ENCODE data around the gene GPR82.
A peak's percentile ranks its signal among the peaks of the same experiment; 100 is the strongest.
"Not testable (repeated sequence)": the region's sequence is repeated elsewhere in the genome, so short reads cannot be mapped to it uniquely, and the experiment has no call there.

GPR82 gene

GRCh38 chrX:41723826-41724225, at the start of gene GPR82:
Gene GPR82 (plus strand): TSS chrX:41724181. CDS start chrX:41727027, 2,846 bp downstream.
- Histone ChIP-seq H3K4me3 (no peak within 1 kb of the TSS), H3K27ac (peak within 1 kb of the TSS in 1 of 21 experiments; percentile 9)

DNA sequence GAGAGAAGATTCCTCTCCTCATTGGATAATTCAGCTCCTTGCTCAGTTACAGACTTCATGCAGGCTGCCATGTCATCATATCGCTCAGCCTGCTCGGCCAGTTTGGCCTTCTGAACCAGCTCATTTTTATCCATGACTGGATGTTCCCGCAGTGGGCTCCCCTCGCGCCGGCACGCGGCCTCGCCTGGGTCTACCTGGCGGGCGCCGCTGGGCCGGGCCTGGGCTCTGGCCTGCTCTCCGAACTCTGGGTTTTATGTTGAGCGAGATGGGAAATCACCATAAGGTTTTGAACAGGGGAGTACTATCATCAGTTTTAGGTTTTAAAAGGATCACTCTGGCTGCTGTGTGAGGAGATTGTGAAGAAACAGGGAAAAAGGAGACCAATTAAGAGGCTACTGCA, 47.6 kb upstream of the GPR82 start:
- H3K27ac ChIP-seq, H3K4me3 ChIP-seq: not testable (repeated sequence)

DNA sequence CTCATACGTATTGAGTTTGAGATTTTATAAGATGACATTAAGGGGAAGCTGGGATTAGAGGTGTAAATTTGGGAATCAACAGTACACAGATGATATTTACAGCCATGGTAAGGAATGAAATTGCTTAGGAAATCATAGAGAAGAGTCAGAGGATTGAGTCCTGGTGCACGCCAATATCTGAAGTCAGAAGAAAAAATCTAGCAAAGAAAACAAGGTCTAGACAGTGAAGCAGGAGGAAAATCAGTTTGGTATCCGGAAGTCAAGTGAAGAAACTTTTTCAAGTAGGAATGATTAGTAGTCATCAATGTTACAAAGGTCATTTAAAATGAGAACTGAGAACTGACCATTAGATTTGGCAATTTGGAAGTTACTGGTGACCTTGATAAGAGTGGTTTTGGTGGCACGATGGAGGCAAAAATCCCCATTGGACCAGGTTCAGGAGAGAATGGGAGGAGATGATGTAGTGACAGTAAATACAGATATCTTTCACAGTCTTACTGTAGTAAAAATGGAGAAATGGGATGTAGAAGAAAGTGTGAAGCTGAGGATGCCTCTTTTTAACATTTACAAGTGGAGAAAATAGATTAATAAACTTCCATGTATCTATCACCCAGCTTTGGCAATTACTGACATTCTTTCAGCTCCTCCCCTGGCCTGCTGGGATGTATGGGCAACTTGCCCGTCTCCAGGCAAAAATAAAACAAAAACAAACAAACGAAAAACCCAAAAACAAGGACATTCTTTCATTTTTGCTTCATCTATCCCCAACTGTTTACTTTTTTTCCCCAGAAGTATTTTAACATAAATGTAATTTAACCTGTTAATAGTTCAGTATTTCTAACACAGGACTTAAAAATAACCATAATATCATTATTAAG, 46.6 kb upstream of the GPR82 start:
- Histone ChIP-seq H3K27ac (no peak overlapping the region), H3K4me3 (no peak overlapping the region)

GRCh38 chrX:41684138-41684537, 39.8 kb upstream of the GPR82 start:
- Histone ChIP-seq H3K4me3 (no peak overlapping the region), H3K27ac (no peak overlapping the region)

DNA sequence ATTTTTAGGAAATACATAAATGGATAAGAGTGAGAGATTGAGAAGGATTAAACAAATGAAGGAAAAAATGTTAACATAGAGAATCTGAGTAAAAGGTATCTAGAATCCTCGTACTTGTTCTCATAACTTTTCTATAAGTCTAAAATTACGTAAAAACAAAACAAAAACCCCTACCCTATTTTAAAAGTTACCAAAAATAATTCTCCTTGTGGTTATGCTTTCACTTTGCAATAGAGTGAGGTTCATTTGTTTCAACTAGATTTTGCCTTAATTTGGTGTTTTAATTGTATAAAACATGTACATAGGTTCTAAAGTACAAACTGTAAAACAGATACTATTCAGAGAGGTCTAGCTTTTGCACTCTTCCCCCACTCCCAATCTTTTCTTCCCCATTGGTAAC, 39.0 kb upstream of the GPR82 start:
- no peak overlapping the region for H3K27ac ChIP-seq
- H3K4me3 ChIP-seq, result no peak overlapping the region

GRCh38 chrX:41686788-41687187, 37.2 kb upstream of the GPR82 start:
- Histone ChIP-seq H3K4me3 (no peak overlapping the region), H3K27ac (no peak overlapping the region)

GRCh38 chrX:41688156-41688555, 35.8 kb upstream of the GPR82 start:
- no peak overlapping the region for H3K4me3 ChIP-seq
- H3K27ac ChIP-seq, result no peak overlapping the region

DNA sequence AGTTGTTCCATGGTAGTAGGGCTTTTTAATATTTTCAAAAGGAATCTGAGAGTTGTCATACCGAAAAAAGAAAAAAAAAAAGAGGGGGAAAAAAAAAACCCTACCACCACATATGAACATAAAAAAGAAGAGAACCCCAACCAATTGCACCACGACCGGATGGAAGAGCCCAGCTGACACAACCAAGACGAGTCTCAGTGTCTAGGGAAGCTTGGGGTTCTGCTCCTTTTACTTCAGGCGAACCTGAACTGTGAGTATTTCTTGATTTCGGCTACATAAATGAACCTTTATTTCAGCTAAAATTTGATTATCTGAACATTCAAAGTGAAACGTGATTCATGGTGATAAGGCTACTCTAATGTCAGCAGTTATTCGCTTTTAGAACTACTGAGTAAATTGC, 35.1 kb upstream of the GPR82 start, which contains the start of gene GPR34:
GPR34 (plus strand) TSS at position 139 of the 400 bp plus-strand sequence. CDS start 6,661 bp downstream, outside the sequence.
- H3K4me3 ChIP-seq, result peak within 1 kb of the TSS in 1 of 7 experiments; percentile 19
- peak within 1 kb of the TSS in 2 of 21 experiments; percentile 14 to 30 for H3K27ac ChIP-seq

DNA sequence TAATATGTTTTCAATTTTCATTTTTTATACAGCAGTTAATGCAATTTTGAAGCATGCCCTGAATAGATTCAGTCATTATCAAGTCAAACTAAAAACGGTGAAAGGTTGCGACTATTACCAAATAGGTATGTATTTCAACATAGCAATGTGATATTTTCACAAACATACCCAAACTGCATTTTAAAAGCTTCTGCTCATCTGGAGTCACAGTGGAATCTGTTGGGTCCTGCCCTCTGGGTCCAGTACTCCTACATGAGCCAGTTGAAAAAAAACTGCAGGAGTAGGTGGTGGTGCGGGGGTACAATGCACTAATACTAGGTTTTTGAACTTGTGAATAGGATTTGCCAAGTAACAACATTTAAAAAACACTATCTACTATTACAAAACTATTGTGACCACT, 34.3 kb upstream of the GPR82 start:
- peak overlapping the region in 1 of 7 experiments; percentile 9 for H3K4me3 ChIP-seq
- H3K27ac ChIP-seq, result no peak overlapping the region

DNA sequence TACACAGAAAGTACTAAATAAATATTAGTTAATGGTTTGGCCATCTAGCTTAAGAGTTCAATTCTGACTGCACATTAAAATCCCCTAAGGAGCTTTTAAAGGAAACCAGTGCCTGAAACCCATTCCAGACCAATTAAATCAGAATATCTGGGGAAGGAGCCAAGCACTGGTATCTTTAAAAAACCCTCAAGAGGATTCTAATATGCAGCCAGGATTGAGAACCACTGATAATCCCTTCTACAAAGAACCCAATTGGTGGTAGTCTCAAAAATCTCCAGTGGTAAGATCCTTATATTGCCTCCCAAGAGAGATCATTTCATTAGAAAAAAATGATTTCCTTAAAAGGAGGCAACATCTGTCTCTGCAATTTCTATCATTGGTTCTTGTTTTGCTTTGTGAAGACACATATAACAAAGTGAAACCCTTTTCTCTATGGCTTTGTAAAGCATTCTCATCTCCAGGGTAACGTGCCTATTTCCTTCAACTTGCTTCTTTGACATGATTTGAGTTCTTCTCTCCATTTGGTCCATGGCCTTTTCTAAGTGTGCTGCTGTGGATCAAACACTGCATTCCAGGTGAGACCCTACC, 31.7 kb upstream of the GPR82 start:
- Histone ChIP-seq H3K4me3 (no peak overlapping the region), H3K27ac (no peak overlapping the region)

DNA sequence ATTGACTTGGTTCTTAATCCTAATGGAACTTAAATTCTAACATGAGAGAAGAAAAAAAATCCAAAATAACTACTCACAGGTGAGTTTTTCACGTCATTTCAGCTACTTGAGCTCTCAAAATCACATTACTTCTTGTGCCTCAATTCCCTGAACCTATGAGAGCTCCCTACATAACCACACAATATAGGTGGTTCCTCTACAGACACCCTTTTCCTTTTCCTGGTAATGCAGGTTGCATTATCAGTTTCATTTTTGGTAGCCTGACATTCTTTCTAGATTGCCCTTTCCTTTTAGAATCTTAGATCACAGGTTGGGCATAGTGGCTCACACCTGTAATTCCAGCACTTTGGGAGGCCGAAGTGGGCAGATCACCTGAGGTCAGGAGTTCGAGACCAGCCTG, 31.0 kb upstream of the GPR82 start:
- H3K27ac ChIP-seq, result no peak overlapping the region
- no peak overlapping the region for H3K4me3 ChIP-seq

DNA sequence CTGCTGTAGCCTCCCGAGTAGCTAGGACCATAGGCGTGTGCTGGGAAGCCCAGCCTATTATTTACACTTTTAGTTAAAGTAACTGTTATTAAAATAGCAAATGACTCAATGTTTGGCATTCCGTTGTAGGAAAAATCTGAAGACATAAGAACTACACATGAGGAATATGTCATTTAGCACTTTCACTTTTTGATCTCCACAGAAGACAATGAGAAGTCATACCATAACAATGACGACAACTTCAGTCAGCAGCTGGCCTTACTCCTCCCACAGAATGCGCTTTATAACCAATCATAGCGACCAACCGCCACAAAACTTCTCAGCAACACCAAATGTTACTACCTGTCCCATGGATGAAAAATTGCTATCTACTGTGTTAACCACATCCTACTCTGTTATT, 28.6 kb upstream of the GPR82 start:
- H3K27ac ChIP-seq, result no peak overlapping the region
- no peak overlapping the region for H3K4me3 ChIP-seq

GRCh38 chrX:41703574-41704029, 20.4 kb upstream of the GPR82 start:
- Histone ChIP-seq H3K27ac (no peak overlapping the region), H3K4me3 (no peak overlapping the region)

GRCh38 chrX:41705042-41705441, 18.9 kb upstream of the GPR82 start:
- Histone ChIP-seq H3K4me3 (no peak overlapping the region), H3K27ac (peak overlapping the region in 5 of 21 experiments; percentile 2 to 59 (median 49))

- Histone ChIP-seq H3K4me3 (no peak overlapping the region), H3K27ac (peak overlapping the region in 4 of 21 experiments; percentile 2 to 59 (median 52))
Observed at GRCh38 chrX:41705680-41706374, 18.2 kb upstream of the GPR82 start.

DNA sequence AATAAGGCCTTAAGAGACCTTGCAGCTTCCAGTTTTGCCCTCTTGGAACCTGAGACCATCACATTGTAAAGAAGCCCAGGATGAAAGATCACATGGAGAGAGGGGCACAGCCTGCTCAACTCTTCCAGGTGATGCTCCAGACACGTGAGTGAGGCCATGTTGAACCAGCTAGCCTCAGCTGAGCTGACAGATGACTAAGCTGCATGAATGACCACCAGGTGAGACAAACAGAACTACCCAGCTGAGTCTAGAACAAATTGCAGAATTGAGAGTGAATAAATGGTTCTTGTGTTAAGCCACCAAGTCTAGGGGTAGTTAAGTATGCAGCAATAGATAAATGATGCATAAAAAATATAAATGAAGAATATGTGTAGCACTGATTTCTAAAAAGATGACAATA, 16.8 kb upstream of the GPR82 start:
- no peak overlapping the region for H3K4me3 ChIP-seq
- H3K27ac ChIP-seq, result no peak overlapping the region

DNA sequence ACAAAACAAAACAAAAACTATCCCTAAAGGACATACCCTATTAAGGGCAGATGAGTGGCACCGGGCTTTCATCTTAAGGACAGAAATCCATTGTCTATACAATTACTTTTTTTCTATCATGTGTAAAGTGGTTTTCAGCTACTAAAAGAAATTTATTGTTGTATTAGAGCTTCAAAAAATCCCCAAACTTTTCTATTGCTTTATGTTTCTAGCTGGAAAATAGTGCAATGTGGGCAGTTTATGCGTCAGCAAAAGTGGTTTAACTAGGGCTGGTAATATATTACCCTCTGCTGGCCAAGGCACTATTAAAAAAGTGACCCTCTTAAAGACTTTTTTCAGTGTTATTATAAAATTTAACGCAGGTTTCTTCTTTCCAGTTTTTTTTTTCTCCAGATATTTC, 15.5 kb upstream of the GPR82 start:
- Histone ChIP-seq H3K4me3 (no peak overlapping the region), H3K27ac (no peak overlapping the region)

DNA sequence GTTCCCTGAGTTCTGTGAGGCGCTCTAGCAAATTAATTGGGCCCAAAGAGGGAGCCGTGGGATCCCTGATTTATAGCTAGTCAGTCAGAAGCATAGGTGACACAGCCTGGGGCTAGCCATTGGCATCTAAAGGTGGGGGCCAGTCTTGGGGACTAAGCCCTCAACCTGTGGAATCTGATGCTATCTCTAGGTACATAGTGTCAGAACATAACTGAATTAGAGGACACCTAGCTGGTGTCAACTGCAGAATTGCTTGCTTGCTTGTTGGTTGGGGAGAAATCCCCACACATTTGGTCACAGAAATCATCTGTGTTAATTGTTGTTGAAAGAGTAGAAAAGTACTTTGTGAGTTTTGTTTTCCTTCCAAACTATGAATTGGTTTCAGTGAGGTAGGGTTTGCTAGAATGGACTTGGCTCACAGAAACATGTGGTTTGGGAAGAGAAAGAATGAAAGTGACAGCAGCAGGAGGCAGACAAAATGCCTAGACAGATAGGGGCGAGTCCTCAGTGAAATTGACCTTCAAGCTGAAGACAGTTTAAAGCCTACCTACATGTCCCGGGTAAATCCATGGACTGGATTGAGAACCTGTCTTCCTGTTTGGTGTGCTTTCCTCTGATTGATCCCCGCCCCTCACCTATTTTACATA, 12.8 kb upstream of the GPR82 start:
- H3K27ac ChIP-seq, result no peak overlapping the region
- no peak overlapping the region for H3K4me3 ChIP-seq

DNA sequence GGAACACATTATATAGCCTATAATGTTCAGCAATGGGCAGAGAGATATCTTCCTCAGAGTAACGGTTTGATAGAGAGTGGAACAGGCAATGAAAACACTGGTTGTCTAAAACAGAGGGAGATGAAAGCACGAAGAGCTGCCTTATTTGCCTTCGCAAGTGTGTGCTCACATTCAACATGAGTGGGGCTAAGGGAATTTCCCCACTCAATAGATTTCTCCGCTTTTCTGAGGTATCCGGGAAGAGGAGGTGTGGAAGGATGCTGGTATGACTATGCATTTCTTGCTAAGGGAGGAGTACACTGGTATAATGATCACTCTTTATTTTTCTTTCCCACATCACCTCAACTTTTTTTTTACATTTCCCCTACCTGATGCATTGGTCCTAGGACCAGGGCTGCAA, 7.8 kb upstream of the GPR82 start:
- H3K27ac ChIP-seq, result no peak overlapping the region
- no peak overlapping the region for H3K4me3 ChIP-seq
